Glutamatergic neuron (in vitro differentiated cells): Measurements from ENCODE around the gene ZBTB33. TPM values are rescaled to one million over a fixed set of nuclear protein-coding genes. Genes with fewer than 3 reads are reported as not detected.

ENCODE experiments used
- DNase-seq: peaks from one replicate; pipeline ENCODE4 v3.0.0; 2022
- H3K27ac Mint-ChIP-seq: one replicate; pipeline ENCODE4 v1.8.0; 2020; ENCODE audit warnings: mild to moderate bottlenecking, mixed read lengths, inconsistent platforms; ENCODE audit not compliant: unreplicated experiment
- H3K27me3 Mint-ChIP-seq: one replicate; pipeline ENCODE4 v1.8.0; 2020; ENCODE audit warnings: mild to moderate bottlenecking, moderate library complexity, mixed read lengths, inconsistent platforms; ENCODE audit not compliant: unreplicated experiment
- H3K36me3 Mint-ChIP-seq: one replicate; pipeline ENCODE4 v1.8.0; 2020; ENCODE audit warnings: mild to moderate bottlenecking, mixed read lengths, inconsistent platforms; ENCODE audit not compliant: unreplicated experiment
- H3K4me1 Mint-ChIP-seq: one replicate; pipeline ENCODE4 v1.8.0; 2020; ENCODE audit warnings: mild to moderate bottlenecking, low read depth, mixed read lengths, inconsistent platforms; ENCODE audit not compliant: unreplicated experiment
- H3K4me3 Mint-ChIP-seq: one replicate; pipeline ENCODE4 v1.8.0; 2020; ENCODE audit warnings: mild to moderate bottlenecking, mixed read lengths, inconsistent platforms; ENCODE audit not compliant: unreplicated experiment
- H3K9me3 Mint-ChIP-seq: one replicate; pipeline ENCODE4 v1.8.0; 2020; ENCODE audit warnings: mild to moderate bottlenecking, moderate library complexity, mixed read lengths, inconsistent platforms; ENCODE audit not compliant: unreplicated experiment
- total RNA-seq: library from RNA; stranded (reverse); fragmentation: NEBNext Ultra II Directional; extraction: Animal tissue kit (Norgen Biotek cat#: 25700); gene quantifications from one replicate; pipeline ENCODE4 v1.2.1, GENCODE V29; 2021; ENCODE audit not compliant: unreplicated experiment
- TF ChIP-seq, protein P1 (sequence below): fragments of 200-600 bp; sonication (generic); IDR thresholded peaks from one replicate; pipeline ENCODE4 v1.5.0; 2021; ENCODE audit not compliant: partially characterized antibody, unreplicated experiment

The ZBTB33 gene
- total RNA-seq, 1 donor from 2014 or later: 24.3 TPM

DNA sequence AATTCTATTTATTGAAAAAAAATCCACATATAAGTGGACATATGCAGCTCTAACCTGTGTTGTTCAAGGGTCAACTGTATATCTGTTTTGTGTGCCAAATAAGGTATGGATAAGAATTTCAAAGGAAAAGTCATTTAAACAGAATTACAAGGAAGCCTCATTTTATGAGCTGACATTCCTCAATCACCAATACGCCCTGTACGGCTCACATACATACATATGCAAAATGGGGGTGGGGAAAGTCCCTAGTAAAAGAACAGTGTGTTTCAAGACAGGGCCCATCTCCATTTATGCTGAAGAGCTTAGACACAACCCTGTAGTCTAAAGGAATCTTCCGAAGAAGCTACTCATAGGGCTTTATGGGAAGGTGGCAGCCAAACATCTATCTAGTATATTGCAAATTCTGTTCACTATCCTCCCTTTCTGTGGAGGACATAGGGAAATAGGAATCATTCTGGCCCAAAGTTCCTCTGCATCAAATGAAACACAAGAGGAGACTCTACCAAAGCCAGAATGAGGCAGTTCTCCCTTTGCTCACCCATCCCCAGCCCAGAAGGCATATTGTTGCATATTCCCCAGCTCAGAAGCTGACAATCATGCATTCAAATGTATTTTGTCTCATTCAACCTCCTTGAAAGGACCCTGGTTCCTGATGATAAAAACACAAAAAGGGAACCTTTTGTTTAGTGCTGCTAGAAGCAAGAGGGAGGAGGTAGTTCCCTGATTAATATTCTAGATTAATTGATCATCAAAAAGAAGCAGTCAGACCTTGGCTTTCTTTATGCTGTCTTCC lies 13.7 kb upstream of the ZBTB33 start:
- no peak for DNase-seq
- peaks cover under 1% of the 10 kb centered on the region for H3K9me3 Mint-ChIP-seq
- no peak overlapping the region for H3K27ac Mint-ChIP-seq
- H3K4me1 Mint-ChIP-seq: no peaks in the 10 kb centered on the region
- no peaks in the 10 kb centered on the region for H3K27me3 Mint-ChIP-seq
- H3K36me3 Mint-ChIP-seq: no peaks in the 10 kb centered on the region
- H3K4me3 Mint-ChIP-seq: no peak overlapping the region
- TF ChIP-seq, protein P1, sequence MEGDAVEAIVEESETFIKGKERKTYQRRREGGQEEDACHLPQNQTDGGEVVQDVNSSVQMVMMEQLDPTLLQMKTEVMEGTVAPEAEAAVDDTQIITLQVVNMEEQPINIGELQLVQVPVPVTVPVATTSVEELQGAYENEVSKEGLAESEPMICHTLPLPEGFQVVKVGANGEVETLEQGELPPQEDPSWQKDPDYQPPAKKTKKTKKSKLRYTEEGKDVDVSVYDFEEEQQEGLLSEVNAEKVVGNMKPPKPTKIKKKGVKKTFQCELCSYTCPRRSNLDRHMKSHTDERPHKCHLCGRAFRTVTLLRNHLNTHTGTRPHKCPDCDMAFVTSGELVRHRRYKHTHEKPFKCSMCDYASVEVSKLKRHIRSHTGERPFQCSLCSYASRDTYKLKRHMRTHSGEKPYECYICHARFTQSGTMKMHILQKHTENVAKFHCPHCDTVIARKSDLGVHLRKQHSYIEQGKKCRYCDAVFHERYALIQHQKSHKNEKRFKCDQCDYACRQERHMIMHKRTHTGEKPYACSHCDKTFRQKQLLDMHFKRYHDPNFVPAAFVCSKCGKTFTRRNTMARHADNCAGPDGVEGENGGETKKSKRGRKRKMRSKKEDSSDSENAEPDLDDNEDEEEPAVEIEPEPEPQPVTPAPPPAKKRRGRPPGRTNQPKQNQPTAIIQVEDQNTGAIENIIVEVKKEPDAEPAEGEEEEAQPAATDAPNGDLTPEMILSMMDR: no peak

DNA sequence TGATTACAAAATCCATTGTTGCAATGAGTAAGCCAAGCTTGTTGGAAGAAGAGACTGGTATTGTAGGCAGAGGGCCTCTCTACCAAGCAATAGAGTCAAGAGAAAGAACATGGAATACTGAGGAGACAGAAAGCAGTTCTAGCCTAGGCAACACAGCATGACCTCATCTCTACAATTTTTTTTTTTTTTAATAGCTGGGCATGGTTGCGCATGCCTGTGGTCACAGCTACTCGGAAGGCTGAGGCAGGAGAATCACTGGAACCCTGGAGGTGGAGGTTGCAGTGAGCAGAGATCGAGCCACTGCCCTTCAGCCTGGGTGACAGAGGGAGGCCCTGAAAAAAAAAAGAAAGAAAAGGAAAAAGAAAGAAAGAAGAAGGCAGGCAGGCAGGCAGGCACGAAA lies 11.7 kb upstream of the ZBTB33 start:
- H3K4me3 Mint-ChIP-seq: no peak overlapping the region
- H3K9me3 Mint-ChIP-seq: peaks cover 1% of the 10 kb centered on the region
- TF ChIP-seq, protein P1: no peak
- H3K27ac Mint-ChIP-seq: no peak overlapping the region
- no peaks in the 10 kb centered on the region for H3K27me3 Mint-ChIP-seq
- no peaks in the 10 kb centered on the region for H3K4me1 Mint-ChIP-seq
- no peak for DNase-seq
- H3K36me3 Mint-ChIP-seq: no peaks in the 10 kb centered on the region

DNA sequence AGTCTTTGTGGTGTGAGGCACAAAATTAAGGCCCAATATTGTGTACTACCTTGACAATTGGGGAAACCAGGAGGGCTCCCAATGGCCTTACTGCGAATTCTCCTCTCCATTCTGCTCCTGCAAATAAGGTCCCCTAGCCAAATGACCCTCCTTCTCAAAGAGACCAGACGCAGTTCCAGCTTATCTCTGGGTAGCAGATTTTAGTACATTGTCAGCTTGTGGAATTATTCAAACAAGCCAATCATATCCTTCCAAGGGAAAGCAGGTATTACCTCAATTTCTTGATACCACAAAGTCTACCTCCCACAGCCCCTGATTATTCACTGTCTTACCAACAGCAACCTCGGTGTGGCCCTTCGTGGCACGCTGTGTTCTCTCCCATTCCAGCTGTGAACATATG lies 7.8 kb upstream of the ZBTB33 start:
- H3K27ac Mint-ChIP-seq: no peak overlapping the region
- peaks cover 4% of the 10 kb centered on the region for H3K27me3 Mint-ChIP-seq
- peaks cover 1% of the 10 kb centered on the region for H3K9me3 Mint-ChIP-seq
- no peak overlapping the region for H3K4me3 Mint-ChIP-seq
- H3K36me3 Mint-ChIP-seq: no peaks in the 10 kb centered on the region
- DNase-seq: no peak
- TF ChIP-seq, protein P1: no peak
- H3K4me1 Mint-ChIP-seq: no peaks in the 10 kb centered on the region

DNA sequence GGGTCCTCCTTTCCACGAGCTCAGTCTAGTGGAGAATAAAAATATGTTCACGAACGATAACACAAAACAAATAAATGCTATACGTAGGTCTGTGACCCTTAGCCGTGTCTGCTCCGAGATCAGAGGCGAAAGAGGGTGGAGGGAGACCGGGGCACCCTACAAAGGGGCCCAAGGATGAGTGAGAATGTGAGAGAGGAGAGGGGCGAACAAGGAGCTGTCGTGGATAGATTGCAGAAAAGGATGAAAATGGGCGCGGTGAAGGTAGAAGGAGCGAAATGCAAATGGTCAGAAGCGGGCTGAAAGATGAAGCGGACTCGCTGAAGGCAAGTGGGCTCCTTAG lies 6.2 kb upstream of the ZBTB33 start:
- no peaks in the 10 kb centered on the region for H3K36me3 Mint-ChIP-seq
- DNase-seq: no peak
- peak overlapping the region; percentile 99 for H3K4me3 Mint-ChIP-seq
- no peaks in the 10 kb centered on the region for H3K4me1 Mint-ChIP-seq
- H3K27me3 Mint-ChIP-seq: peaks cover 4% of the 10 kb centered on the region
- H3K9me3 Mint-ChIP-seq: peaks cover 1% of the 10 kb centered on the region
- TF ChIP-seq, protein P1: no peak
- peak overlapping the region; percentile 63 for H3K27ac Mint-ChIP-seq

- Mint-ChIP-seq H3K27ac (peak overlapping the region; percentile 64), H3K27me3 (peaks cover 4% of the 10 kb centered on the region), H3K9me3 (peaks cover 1% of the 10 kb centered on the region), H3K36me3 (no peaks in the 10 kb centered on the region), H3K4me3 (peak overlapping the region; percentile 99), H3K4me1 (no peaks in the 10 kb centered on the region)
- TF ChIP-seq, protein P1: no peak
- DNase-seq: peak; percentile 43
These were observed 5.7 kb upstream of the ZBTB33 start for GRCh38 chrX:120244735-120245498.
